ENCODE results near the gene ZNF474.

The ZNF474 gene

GRCh38 chr5:122154910-122155309 lies 25.6 kb downstream of the ZNF474 start:
- no peak for DNase-seq

GRCh38 chr5:122155546-122155945 lies 26.2 kb downstream of the ZNF474 start:
- DNase-seq, result no peak

GRCh38 chr5:122156724-122157325 lies 27.5 kb downstream of the ZNF474 start:
- no peak for DNase-seq

- no peak for DNase-seq
Measured at GRCh38 chr5:122162100-122162638, 32.8 kb downstream of the ZNF474 start.

- DNase-seq, result no peak
Measured at GRCh38 chr5:122163121-122164069, 34.0 kb downstream of the ZNF474 start.

GRCh38 chr5:122164070-122164435 lies 34.7 kb downstream of the ZNF474 start:
- DNase-seq, result no peak

GRCh38 chr5:122164831-122165558 lies 35.6 kb downstream of the ZNF474 start:
- no peak for DNase-seq

GRCh38 chr5:122165559-122166078 lies 36.3 kb downstream of the ZNF474 start:
- DNase-seq, result no peak

GRCh38 chr5:122169350-122170103 lies 40.2 kb downstream of the ZNF474 start:
- no peak for DNase-seq

- DNase-seq, result no peak
Measured at GRCh38 chr5:122170620-122171019, 41.3 kb downstream of the ZNF474 start.

- DNase-seq, result no peak
Measured at GRCh38 chr5:122172207-122172606, 42.9 kb downstream of the ZNF474 start.

GRCh38 chr5:122173474-122174415 lies 44.4 kb downstream of the ZNF474 start:
- DNase-seq, result no peak

- DNase-seq, result no peak
Measured at GRCh38 chr5:122175091-122175490, 45.7 kb downstream of the ZNF474 start.

GRCh38 chr5:122175852-122176251 lies 46.5 kb downstream of the ZNF474 start:
- DNase-seq, result no peak

GRCh38 chr5:122177161-122177560 lies 47.8 kb downstream of the ZNF474 start:
- no peak for DNase-seq

GRCh38 chr5:122179701-122180100 lies 50.4 kb downstream of the ZNF474 start:
- DNase-seq, result no peak

GRCh38 chr5:122180146-122180712 lies 50.9 kb downstream of the ZNF474 start:
- no peak for DNase-seq

- DNase-seq, result no peak
Measured at GRCh38 chr5:122180863-122181548, 51.7 kb downstream of the ZNF474 start.

GRCh38 chr5:122181863-122182262 lies 52.5 kb downstream of the ZNF474 start:
- DNase-seq, result no peak

GRCh38 chr5:122182491-122182921 lies 53.2 kb downstream of the ZNF474 start:
- no peak for DNase-seq
